VCaP (cell line): Measurements from ENCODE around the gene PMEL.
"Not testable (repeated sequence)": the region's sequence is repeated elsewhere in the genome, so short reads cannot be mapped to it uniquely, and the experiment has no call there.

Experiments used
- H3K27ac ChIP-seq: fragments of 450-650 bp; 2 replicates; pipeline ENCODE4 v1.5.1; 2017
- CTCF ChIP-seq: fragments of 450-650 bp; conservative IDR thresholded peaks from 2 replicates; pipeline ENCODE4 v1.5.1; 2017; ENCODE audit warnings: mild to moderate bottlenecking, moderate library complexity

PMEL gene

GRCh38 chr12:55991110-55991509 lies 25.3 kb upstream of the PMEL start:
- no peak overlapping the region for H3K27ac ChIP-seq
- TF ChIP-seq CTCF: no peak

DNA sequence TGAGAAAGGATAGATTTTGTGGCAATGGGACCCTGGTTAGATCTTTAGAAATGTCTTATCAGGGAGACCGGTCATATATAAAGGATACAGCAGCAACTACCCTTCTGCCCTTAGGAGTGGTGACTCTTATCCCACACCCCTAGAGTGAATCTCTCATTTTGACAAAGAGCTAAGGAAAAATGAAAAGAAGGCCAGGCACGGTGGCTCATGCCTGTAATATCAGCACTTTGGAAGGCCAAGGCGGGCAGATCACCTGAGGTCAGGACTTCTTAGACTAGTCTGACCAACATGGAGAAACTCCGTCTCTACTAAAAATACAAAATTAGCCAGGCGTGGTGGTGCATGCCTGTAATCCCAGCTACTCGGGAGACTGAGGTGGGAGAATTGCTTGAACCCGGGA lies 20.1 kb upstream of the PMEL start:
- H3K27ac ChIP-seq: not testable (repeated sequence)

DNA sequence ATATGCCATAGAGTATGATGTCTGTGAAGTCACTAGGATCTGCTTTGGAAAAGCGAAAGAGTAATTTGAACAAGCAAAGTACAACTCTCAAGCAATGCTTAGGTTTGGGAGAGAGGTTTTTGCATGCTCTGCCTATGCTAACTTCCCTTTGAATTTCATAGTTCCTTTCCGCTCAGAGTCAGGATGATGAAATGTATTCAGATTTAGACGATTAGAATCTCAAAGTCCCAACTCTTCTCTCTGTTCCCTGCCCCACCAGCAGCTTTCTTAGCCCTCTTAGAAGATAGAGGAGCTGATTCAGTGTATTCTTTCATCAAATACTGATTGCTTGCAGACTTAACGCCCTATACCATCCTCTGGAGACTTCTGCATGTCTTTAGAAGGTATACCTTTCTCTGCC lies 19.5 kb upstream of the PMEL start:
- no peak for TF ChIP-seq CTCF
- no peak overlapping the region for H3K27ac ChIP-seq

GRCh38 chr12:55984861-55985260 lies 19.0 kb upstream of the PMEL start:
- H3K27ac ChIP-seq: no peak overlapping the region
- TF ChIP-seq CTCF: no peak

DNA sequence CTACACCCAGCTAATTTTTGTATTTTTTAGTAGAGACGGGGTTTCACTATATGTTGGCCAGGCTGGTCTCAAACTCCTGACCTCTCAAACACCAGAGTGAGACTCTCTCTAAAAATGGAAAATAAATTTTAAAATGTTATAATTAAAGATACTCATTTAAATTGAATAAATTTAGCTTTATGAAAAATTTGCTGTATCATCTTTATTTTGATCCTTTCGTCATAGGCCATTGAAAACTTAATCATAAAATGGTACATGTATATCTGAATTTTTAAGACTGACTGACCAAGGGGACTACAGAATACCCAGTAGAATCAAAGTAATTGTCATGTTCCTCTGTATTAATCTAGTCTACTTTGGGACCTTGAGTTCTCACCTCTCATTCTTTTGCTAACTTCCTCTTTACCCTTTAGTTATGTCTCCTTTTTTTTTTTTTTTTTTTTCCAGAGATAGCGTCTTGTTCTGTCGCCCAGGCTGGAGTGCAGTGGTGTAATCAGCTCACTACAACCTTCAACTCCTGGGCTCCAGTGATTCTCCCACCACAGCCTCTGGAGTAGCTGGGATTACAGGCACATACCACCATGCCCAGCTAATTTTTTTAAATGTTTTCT lies 17.5 kb upstream of the PMEL start:
- TF ChIP-seq CTCF: no peak
- H3K27ac ChIP-seq: no peak overlapping the region

DNA sequence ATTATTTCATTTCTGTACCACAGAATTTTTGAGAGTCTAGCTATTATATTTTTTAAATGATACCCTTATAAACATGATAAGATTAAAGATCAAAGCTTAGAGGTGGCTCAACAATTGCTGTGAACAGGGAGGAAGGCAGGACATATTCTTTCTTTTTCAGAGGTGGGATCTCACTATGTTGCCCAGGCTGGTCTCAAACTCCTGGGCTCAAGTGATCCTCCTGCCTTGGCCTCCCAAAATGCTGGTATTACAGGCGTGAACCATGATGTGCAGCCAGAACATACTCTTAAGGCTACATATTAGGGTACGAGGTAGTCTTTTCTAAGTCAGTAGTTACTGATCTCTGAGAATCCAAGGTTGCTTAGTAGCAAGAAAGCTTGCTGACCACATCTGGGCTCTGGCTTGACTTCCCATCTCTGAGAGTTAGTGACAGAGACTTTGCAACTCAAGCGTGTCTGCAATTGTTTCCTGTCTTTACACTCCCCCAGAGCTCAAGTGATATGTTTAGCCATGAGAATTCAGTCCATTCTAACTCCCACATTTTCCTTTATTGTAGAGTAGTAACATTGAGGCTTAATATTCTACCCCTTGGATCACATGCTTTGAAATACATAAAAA lies 16.6 kb upstream of the PMEL start:
- no peak for TF ChIP-seq CTCF
- no peak overlapping the region for H3K27ac ChIP-seq

- H3K27ac ChIP-seq: not testable (repeated sequence)
These were observed 16.0 kb upstream of the PMEL start for GRCh38 chr12:55981882-55982281.

DNA sequence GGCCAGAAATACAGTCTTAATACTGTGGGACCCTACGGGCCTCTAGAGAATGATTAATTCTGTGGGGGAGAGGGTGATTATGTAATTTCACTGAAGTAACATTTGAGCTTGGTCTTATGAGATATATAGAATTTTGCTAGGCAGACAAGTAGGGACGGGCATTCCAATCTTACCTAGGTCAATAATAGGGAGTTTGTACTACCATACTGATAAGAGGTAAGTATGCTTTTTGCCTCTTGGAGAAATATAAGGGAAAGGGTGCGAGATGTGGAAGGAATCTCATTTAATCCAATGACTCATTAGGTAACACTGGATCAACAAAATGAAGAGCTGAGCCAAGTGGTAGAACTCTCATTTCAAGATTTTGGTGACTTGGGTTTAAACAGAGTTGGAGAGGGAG lies 13.2 kb upstream of the PMEL start:
- no peak overlapping the region for H3K27ac ChIP-seq
- no peak for TF ChIP-seq CTCF

DNA sequence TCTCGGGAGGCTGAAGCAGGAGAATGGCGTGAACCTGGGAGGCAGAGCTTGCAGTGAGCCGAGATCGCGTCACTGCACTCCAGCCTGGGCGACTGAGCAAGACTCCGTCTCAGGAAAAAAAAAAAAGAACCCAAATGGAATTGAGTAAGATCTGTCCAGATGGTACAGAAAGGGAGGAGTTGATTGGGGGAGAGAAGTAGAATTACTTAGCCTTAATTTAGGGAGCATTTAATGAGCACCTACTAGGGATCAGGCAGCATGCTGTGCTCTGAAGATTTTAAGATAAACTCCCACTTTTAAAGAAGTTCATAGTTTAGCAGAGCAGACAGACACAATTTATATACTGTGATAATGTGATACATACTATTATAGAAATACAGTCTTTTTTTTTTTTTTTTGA lies 12.6 kb upstream of the PMEL start:
- no peak overlapping the region for H3K27ac ChIP-seq
- TF ChIP-seq CTCF: no peak
